Measurements from ENCODE around the gene SCARF1. TPM values are rescaled to one million over a fixed set of nuclear protein-coding genes. Genes with fewer than 3 reads are reported as not detected.

Gene SCARF1
- total RNA-seq, 1 experiment from 2014 or later, result 0.14 TPM

DNA sequence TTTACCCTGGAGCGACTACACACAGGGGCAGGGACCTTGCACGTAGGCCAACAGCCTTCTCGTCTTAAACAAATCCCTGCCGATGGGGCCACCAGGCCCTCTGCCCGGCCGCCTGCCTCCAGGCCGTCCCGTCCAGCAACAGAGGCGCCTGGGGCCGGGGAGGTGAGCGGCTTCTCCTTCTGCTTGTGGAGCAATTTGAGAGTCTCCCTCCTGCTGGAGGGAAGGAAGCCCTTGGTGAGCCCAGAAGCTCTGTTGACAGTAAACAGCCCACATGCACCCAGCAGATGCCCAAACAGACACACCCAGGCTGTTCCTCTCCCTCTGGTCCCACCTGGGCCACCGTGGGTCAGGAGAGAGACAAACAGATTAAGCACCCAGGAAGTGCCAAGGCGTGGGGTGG lies 25.0 kb downstream of the SCARF1 start:
- H3K9me3 ChIP-seq, result no peaks in the 10 kb centered on the region
- Mint-ChIP-seq H3K9me3 (ENCODE audit: unreplicated experiment) (no peaks in the 10 kb centered on the region), H3K4me3 (ENCODE audit: unreplicated experiment) (no peak overlapping the region), H3K27ac (ENCODE audit: unreplicated experiment) (no peak overlapping the region), H3K4me1 (ENCODE audit: low read depth, unreplicated experiment) (no peaks in the 10 kb centered on the region), H3K27me3 (ENCODE audit: insufficient read depth, unreplicated experiment) (no peaks in the 10 kb centered on the region), H3K36me3 (ENCODE audit: insufficient read depth, unreplicated experiment) (peaks cover 14% of the 10 kb centered on the region)
- no peak overlapping the region for H3K4me3 ChIP-seq (ENCODE audit: low read depth, low read length)
- DNase-seq, result no peak
- BruUV-seq (replicated peaks), result no TSS peak
- POLR2A ChIA-PET, result no interaction called here
- TF ChIP-seq, protein P1, sequence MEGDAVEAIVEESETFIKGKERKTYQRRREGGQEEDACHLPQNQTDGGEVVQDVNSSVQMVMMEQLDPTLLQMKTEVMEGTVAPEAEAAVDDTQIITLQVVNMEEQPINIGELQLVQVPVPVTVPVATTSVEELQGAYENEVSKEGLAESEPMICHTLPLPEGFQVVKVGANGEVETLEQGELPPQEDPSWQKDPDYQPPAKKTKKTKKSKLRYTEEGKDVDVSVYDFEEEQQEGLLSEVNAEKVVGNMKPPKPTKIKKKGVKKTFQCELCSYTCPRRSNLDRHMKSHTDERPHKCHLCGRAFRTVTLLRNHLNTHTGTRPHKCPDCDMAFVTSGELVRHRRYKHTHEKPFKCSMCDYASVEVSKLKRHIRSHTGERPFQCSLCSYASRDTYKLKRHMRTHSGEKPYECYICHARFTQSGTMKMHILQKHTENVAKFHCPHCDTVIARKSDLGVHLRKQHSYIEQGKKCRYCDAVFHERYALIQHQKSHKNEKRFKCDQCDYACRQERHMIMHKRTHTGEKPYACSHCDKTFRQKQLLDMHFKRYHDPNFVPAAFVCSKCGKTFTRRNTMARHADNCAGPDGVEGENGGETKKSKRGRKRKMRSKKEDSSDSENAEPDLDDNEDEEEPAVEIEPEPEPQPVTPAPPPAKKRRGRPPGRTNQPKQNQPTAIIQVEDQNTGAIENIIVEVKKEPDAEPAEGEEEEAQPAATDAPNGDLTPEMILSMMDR (IDR thresholded peaks at IDR 0.05; ENCODE audit: insufficient read depth in 1 of 2, low read depth in 1 of 2, low read length in 1 of 2, severe bottlenecking in 1 of 2, unreplicated experiment in 1 of 2), result no peak
- H3K27me3 ChIP-seq (replicated peaks; ENCODE audit: control insufficient read depth, insufficient read depth, low read length), result no peaks in the 10 kb centered on the region
- CTCF ChIA-PET, result no interaction called here
- peaks cover 7% of the 10 kb centered on the region for H3K4me1 ChIP-seq
- H3K36me3 ChIP-seq (ENCODE audit: control insufficient read depth, insufficient read depth, low read length), result 0 out of 2 replicates have a peak, but pooled peaks cover 1% of the 10 kb centered on the region
- intact Hi-C loops (cut with micrococcal nuclease; ENCODE audit: unreplicated experiment), result loop anchor here (10.0 kb wide), 1 partner anchor 166 kb away; the partner anchor contains the start of gene CRK

DNA sequence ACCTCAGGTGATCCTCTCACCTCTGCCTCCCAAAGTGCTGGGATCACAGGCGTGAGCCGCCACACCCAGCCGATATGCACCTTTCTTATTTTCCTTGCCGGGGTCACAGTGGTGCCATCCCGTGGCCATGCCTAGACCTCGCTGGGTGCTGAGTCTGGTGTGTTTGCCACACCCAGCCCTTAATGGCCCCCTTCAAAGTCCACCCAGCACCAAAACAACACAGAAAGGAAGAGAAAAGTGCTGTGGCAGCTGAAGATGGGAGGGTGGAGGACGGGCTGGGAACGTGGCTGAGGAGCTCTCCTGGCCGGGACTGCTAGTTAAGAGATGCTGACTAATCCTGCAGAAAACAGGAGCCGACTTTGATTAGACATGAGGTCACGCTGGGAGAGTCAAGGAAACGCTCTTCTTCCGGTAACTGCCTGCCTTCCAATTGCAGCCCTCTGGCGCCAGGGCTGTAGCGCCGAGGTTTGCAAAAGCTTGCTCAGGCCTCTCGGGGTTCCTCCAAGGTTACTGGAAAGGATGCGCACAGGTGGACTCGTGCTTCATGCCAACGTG lies 27.8 kb downstream of the SCARF1 start:
- BruUV-seq (replicated peaks), result no TSS peak
- no peak overlapping the region for H3K4me3 ChIP-seq (ENCODE audit: low read depth, low read length)
- no peak for DNase-seq
- H3K9me3 ChIP-seq, result no peaks in the 10 kb centered on the region
- Mint-ChIP-seq H3K27me3 (ENCODE audit: insufficient read depth, unreplicated experiment) (no peaks in the 10 kb centered on the region), H3K9me3 (ENCODE audit: unreplicated experiment) (no peaks in the 10 kb centered on the region), H3K27ac (ENCODE audit: unreplicated experiment) (no peak overlapping the region), H3K4me1 (ENCODE audit: low read depth, unreplicated experiment) (no peaks in the 10 kb centered on the region), H3K4me3 (ENCODE audit: unreplicated experiment) (no peak overlapping the region), H3K36me3 (ENCODE audit: insufficient read depth, unreplicated experiment) (peaks cover 21% of the 10 kb centered on the region)
- intact Hi-C loops (cut with micrococcal nuclease; ENCODE audit: unreplicated experiment), result no loop called here
- TF ChIP-seq, protein P1 (IDR thresholded peaks at IDR 0.05; ENCODE audit: insufficient read depth in 1 of 2, low read depth in 1 of 2, low read length in 1 of 2, severe bottlenecking in 1 of 2, unreplicated experiment in 1 of 2), result no peak
- H3K27me3 ChIP-seq (replicated peaks; ENCODE audit: control insufficient read depth, insufficient read depth, low read length), result no peaks in the 10 kb centered on the region
- no peaks in the 10 kb centered on the region for H3K4me1 ChIP-seq
- 0 out of 2 replicates have a peak, but pooled peaks cover 1% of the 10 kb centered on the region for H3K36me3 ChIP-seq (ENCODE audit: control insufficient read depth, insufficient read depth, low read length)
- CTCF ChIA-PET, result interaction anchor here (0.8 to 1.5 kb wide), 4 partner anchors 10 to 358 kb away, joined by 3 to 5 read pairs (median 4); partner anchors contain the start of gene SLC43A2
- POLR2A ChIA-PET, result no interaction called here

DNA sequence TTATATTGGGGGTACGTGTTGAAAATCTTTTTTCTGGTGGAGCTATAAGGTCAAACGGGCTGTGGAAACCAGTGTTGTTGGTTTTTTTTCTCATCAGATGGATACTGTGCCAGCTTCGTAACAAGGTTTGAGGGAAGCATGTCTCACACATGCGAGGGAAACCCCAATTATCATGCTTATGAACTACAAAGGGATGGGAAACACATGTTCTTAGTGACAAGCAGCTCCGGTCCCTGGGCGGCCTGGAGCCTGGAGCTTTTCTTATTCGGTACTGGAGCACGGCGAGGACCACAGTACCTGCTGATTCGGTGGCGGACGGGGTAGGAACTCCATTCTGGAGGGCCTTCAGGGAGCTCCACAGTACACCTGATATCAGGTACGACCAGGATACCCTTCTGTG lies 29.4 kb downstream of the SCARF1 start:
- DNase-seq, result no peak
- Histone ChIP-seq H3K4me3 (ENCODE audit: low read depth, low read length) (no peak overlapping the region), H3K9me3 (no peaks in the 10 kb centered on the region), H3K36me3 (ENCODE audit: control insufficient read depth, insufficient read depth, low read length) (0 out of 2 replicates have a peak, but pooled peaks cover 1% of the 10 kb centered on the region), H3K4me1 (no peaks in the 10 kb centered on the region), H3K27me3 (replicated peaks; ENCODE audit: control insufficient read depth, insufficient read depth, low read length) (no peaks in the 10 kb centered on the region)
- Mint-ChIP-seq H3K4me3 (ENCODE audit: unreplicated experiment) (no peak overlapping the region), H3K36me3 (ENCODE audit: insufficient read depth, unreplicated experiment) (peaks cover 33% of the 10 kb centered on the region), H3K4me1 (ENCODE audit: low read depth, unreplicated experiment) (no peaks in the 10 kb centered on the region), H3K27me3 (ENCODE audit: insufficient read depth, unreplicated experiment) (no peaks in the 10 kb centered on the region), H3K9me3 (ENCODE audit: unreplicated experiment) (no peaks in the 10 kb centered on the region), H3K27ac (ENCODE audit: unreplicated experiment) (no peak overlapping the region)
- intact Hi-C loops (cut with micrococcal nuclease; ENCODE audit: unreplicated experiment), result no loop called here
- POLR2A ChIA-PET, result no interaction called here
- TF ChIP-seq, protein P1 (IDR thresholded peaks at IDR 0.05; ENCODE audit: insufficient read depth in 1 of 2, low read depth in 1 of 2, low read length in 1 of 2, severe bottlenecking in 1 of 2, unreplicated experiment in 1 of 2), result no peak
- CTCF ChIA-PET, result no interaction called here
- BruUV-seq (replicated peaks), result no TSS peak
